ENCODE data around the gene FAM240B.

- TF ChIP-seq YY1 (IDR thresholded peaks at IDR 0.05; ENCODE audit: insufficient read depth, insufficient read length) (no peak), ZNF274 (IDR thresholded peaks at IDR 0.05; ENCODE audit: low read depth, low read length) (no peak), SUZ12 (IDR thresholded peaks at IDR 0.05; ENCODE audit: extremely low read depth, insufficient read depth, insufficient read length) (no peak)
These were observed 42.2 kb downstream of the FAM240B start for GRCh38 chr9:38677660-38678303.
